Measurements from ENCODE around the gene COQ8A. TPM values are rescaled to one million over a fixed set of nuclear protein-coding genes. Genes with fewer than 3 reads are reported as not detected.

COQ8A gene
- total RNA-seq, 1 experiment from 2014 or later, result 24.6 TPM

DNA sequence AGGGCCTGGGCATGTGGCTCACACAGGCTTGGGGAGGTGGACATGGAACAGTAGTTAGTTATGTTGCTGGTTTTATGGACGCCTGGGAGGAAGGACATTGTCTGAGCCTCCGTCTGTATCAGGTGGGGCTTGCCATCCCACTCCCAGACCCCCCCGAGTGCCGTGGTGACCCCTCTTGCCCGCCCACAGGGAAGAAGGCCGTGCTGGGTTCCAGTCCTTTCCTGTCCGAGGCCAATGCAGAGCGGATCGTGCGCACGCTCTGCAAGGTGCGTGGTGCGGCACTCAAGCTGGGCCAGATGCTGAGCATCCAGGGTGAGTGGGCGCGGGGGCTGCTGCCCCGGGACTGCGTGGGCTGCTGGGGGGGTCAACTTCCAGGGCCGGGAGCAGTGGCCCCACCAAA lies 41.7 kb downstream of the COQ8A start:
- intact Hi-C loops (cut with micrococcal nuclease; ENCODE audit: unreplicated experiment), result no loop called here
- Mint-ChIP-seq H3K4me1 (ENCODE audit: low read depth, unreplicated experiment) (no peaks in the 10 kb centered on the region), H3K9me3 (ENCODE audit: low read depth, unreplicated experiment) (no peaks in the 10 kb centered on the region), H3K36me3 (ENCODE audit: insufficient read depth, unreplicated experiment) (peaks cover 40% of the 10 kb centered on the region), H3K4me3 (ENCODE audit: low read depth, unreplicated experiment) (no peak overlapping the region), H3K27ac (ENCODE audit: unreplicated experiment) (no peak overlapping the region), H3K27me3 (ENCODE audit: unreplicated experiment) (no peaks in the 10 kb centered on the region)
- CTCF ChIA-PET, result no interaction called here
- TF ChIP-seq, protein P1, sequence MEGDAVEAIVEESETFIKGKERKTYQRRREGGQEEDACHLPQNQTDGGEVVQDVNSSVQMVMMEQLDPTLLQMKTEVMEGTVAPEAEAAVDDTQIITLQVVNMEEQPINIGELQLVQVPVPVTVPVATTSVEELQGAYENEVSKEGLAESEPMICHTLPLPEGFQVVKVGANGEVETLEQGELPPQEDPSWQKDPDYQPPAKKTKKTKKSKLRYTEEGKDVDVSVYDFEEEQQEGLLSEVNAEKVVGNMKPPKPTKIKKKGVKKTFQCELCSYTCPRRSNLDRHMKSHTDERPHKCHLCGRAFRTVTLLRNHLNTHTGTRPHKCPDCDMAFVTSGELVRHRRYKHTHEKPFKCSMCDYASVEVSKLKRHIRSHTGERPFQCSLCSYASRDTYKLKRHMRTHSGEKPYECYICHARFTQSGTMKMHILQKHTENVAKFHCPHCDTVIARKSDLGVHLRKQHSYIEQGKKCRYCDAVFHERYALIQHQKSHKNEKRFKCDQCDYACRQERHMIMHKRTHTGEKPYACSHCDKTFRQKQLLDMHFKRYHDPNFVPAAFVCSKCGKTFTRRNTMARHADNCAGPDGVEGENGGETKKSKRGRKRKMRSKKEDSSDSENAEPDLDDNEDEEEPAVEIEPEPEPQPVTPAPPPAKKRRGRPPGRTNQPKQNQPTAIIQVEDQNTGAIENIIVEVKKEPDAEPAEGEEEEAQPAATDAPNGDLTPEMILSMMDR (IDR thresholded peaks at IDR 0.05; ENCODE audit: unreplicated experiment), result no peak
- no peak for DNase-seq
- no TSS peak for BruUV-seq (replicated peaks)

DNA sequence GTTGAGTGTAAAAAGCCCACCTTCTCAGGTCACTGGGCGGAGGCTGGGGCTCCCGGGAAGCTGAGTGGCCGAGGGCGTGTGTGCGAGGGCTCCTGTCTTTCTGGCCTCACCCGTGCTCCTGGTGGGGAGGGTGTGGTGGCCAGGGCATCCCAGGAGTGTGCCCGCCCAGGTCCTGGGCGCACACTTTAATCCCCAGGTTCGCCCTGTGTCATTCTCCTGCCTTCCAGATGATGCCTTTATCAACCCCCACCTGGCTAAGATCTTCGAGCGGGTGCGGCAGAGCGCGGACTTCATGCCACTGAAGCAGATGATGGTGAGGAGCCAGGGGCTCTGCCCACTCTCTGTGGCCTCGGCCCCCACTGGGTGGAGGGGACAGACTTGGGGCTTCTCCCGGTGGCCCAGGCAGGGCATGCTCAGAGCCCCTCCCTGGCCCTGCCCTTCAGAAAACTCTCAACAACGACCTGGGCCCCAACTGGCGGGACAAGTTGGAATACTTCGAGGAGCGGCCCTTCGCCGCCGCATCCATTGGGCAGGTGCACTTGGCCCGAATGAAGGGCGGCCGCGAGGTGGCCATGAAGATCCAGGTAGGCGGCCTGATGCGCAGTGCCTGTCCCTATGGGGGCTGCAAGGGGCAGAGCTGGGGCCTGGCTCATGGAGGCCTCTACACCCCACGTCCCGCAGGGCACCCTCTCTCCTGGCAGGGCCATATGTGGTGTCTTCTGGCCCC lies 42.5 kb downstream of the COQ8A start:
- TF ChIP-seq, protein P1 (IDR thresholded peaks at IDR 0.05; ENCODE audit: unreplicated experiment), result no peak
- Mint-ChIP-seq H3K4me3 (ENCODE audit: low read depth, unreplicated experiment) (no peak overlapping the region), H3K36me3 (ENCODE audit: insufficient read depth, unreplicated experiment) (peaks cover 47% of the 10 kb centered on the region), H3K27me3 (ENCODE audit: unreplicated experiment) (no peaks in the 10 kb centered on the region), H3K4me1 (ENCODE audit: low read depth, unreplicated experiment) (no peaks in the 10 kb centered on the region), H3K27ac (ENCODE audit: unreplicated experiment) (no peak overlapping the region), H3K9me3 (ENCODE audit: low read depth, unreplicated experiment) (no peaks in the 10 kb centered on the region)
- intact Hi-C loops (cut with micrococcal nuclease; ENCODE audit: unreplicated experiment), result no loop called here
- CTCF ChIA-PET, result no interaction called here
- DNase-seq, result no peak
- no TSS peak for BruUV-seq (replicated peaks)

DNA sequence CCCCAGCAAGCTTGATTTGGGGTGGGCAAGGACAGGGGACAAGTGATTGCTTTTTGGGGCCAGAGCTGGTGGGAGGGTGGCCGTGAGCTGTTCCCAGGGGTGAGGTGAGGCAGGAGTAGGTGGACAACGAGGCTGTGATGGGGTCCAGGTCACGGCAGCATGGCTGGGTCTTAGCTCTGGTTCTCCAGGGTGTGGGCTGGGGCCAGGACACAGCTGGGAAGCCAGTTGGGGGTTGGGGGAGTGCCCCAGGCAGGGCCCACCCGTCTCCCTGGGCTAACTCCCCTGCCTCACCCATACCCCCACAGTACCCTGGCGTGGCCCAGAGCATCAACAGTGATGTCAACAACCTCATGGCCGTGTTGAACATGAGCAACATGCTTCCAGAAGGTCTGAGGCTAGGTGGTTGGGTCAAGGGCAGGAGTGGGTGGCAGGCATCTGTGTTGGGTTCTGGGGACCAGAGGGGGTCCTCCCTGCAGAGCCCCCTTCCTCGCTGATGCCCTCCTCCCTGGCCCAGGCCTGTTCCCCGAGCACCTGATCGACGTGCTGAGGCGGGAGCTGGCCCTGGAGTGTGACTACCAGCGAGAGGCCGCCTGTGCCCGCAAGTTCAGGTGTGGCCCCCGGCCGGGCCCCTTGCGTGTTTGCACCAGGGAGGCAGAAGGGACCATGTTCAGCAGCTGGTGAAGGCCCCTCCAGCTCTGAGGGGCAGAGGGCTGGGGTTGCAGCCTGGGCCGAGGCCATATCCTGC lies 43.3 kb downstream of the COQ8A start:
- TF ChIP-seq, protein P1 (IDR thresholded peaks at IDR 0.05; ENCODE audit: unreplicated experiment), result no peak
- Mint-ChIP-seq H3K27me3 (ENCODE audit: unreplicated experiment) (no peaks in the 10 kb centered on the region), H3K4me1 (ENCODE audit: low read depth, unreplicated experiment) (no peaks in the 10 kb centered on the region), H3K9me3 (ENCODE audit: low read depth, unreplicated experiment) (no peaks in the 10 kb centered on the region), H3K4me3 (ENCODE audit: low read depth, unreplicated experiment) (no peak overlapping the region), H3K36me3 (ENCODE audit: insufficient read depth, unreplicated experiment) (peaks cover 48% of the 10 kb centered on the region), H3K27ac (ENCODE audit: unreplicated experiment) (no peak overlapping the region)
- CTCF ChIA-PET, result interaction anchor here (0.6 kb wide), 1 partner anchor 1812 kb away, joined by 3 read pairs; no protein-coding TSS in a partner anchor
- BruUV-seq (replicated peaks), result no TSS peak
- intact Hi-C loops (cut with micrococcal nuclease; ENCODE audit: unreplicated experiment), result no loop called here
- DNase-seq, result no peak

DNA sequence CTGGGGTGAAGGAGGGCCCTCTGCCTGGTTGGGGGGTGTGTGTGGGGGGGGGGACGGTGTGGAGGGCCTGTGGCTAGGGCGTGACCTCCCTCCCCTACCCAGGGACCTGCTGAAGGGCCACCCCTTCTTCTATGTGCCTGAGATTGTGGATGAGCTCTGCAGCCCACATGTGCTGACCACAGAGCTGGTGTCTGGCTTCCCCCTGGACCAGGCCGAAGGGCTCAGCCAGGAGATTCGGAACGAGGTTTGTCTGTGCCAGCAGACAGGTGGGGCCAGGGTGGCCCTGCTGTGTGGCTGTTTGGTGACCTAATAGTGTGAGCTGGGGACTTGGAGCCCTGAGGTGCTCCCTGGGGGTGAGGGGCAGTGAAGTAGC lies 43.9 kb downstream of the COQ8A start:
- Mint-ChIP-seq H3K27me3 (ENCODE audit: unreplicated experiment) (no peaks in the 10 kb centered on the region), H3K27ac (ENCODE audit: unreplicated experiment) (no peak overlapping the region), H3K36me3 (ENCODE audit: insufficient read depth, unreplicated experiment) (peaks cover 48% of the 10 kb centered on the region), H3K4me1 (ENCODE audit: low read depth, unreplicated experiment) (no peaks in the 10 kb centered on the region), H3K9me3 (ENCODE audit: low read depth, unreplicated experiment) (no peaks in the 10 kb centered on the region), H3K4me3 (ENCODE audit: low read depth, unreplicated experiment) (no peak overlapping the region)
- CTCF ChIA-PET, result interaction anchor here (0.6 kb wide), 2 partner anchors 209 to 1812 kb away, joined by 3 to 5 read pairs; no protein-coding TSS in a partner anchor
- intact Hi-C loops (cut with micrococcal nuclease; ENCODE audit: unreplicated experiment), result no loop called here
- no TSS peak for BruUV-seq (replicated peaks)
- DNase-seq, result no peak
- TF ChIP-seq, protein P1 (IDR thresholded peaks at IDR 0.05; ENCODE audit: unreplicated experiment), result no peak
